Activated naive CD4-positive, alpha-beta T cell treated with anti-CD3 and anti-CD28 coated beads, Interleukin-2, amount 10 ng/mL, durations not matched to agents 7 days and 5 days (primary cell): ENCODE data around the gene MMP25.
A peak's percentile ranks its signal among the peaks of the same experiment; 100 is the strongest.
"Not testable (repeated sequence)": the region's sequence is repeated elsewhere in the genome, so short reads cannot be mapped to it uniquely, and the experiment has no call there.

ENCODE experiments used
- CTCF ChIA-PET: fragments of 350-600 bp; sonication (Branson Sonifier 250); formaldehyde crosslinking; loops from one replicate; lab custom pipeline; 2021; ENCODE audit warnings: antibody characterized with exemption; lab: Charles Lee
- DNase-seq: peaks from one replicate; pipeline ENCODE4 v3.0.0-alpha.2; 2020
- H3K27ac Mint-ChIP-seq: one replicate; pipeline ENCODE4 v1.8.0; 2021; ENCODE audit warnings: mild to moderate bottlenecking, moderate library complexity, mixed read lengths
- H3K27me3 Mint-ChIP-seq: one replicate; pipeline ENCODE4 v1.8.0; 2021; ENCODE audit warnings: mild to moderate bottlenecking, mixed read lengths
- H3K36me3 Mint-ChIP-seq: one replicate; pipeline ENCODE4 v1.8.0; 2021; ENCODE audit warnings: mixed read lengths
- H3K4me1 Mint-ChIP-seq: one replicate; pipeline ENCODE4 v1.8.0; 2021; ENCODE audit warnings: mixed read lengths
- H3K4me3 Mint-ChIP-seq: one replicate; pipeline ENCODE4 v1.8.0; 2021; ENCODE audit warnings: mild to moderate bottlenecking, moderate library complexity, mixed read lengths
- H3K9me3 Mint-ChIP-seq: one replicate; pipeline ENCODE4 v1.8.0; 2021; ENCODE audit warnings: mixed read lengths

MMP25 gene

GRCh38 chr16:3070608-3071111 is 24.3 kb downstream of the MMP25 start:
- Mint-ChIP-seq H3K27ac (peak overlapping the region; percentile 100), H3K36me3 (peaks cover 60% of the 10 kb centered on the region), H3K4me1 (peaks cover 82% of the 10 kb centered on the region), H3K27me3 (no peaks in the 10 kb centered on the region), H3K4me3 (no peak overlapping the region), H3K9me3 (no peaks in the 10 kb centered on the region)
- CTCF ChIA-PET, result interaction anchor here (1.5 kb wide), 1 partner anchor 59 kb away, joined by 4 read pairs; no protein-coding TSS in a partner anchor
- DNase-seq, result no peak

GRCh38 chr16:3071655-3072054 is 25.3 kb downstream of the MMP25 start:
- CTCF ChIA-PET, result interaction anchor here (1.5 kb wide), 1 partner anchor 58 kb away, joined by 4 read pairs; no protein-coding TSS in a partner anchor
- Mint-ChIP-seq H3K4me3 (peak overlapping the region; percentile 54), H3K9me3 (no peaks in the 10 kb centered on the region), H3K36me3 (peaks cover 51% of the 10 kb centered on the region), H3K27ac (peak overlapping the region; percentile 100), H3K4me1 (peaks cover 91% of the 10 kb centered on the region), H3K27me3 (no peaks in the 10 kb centered on the region)
- no peak for DNase-seq

- H3K4me1 Mint-ChIP-seq, result peaks cover 94% of the 10 kb centered on the region
- H3K36me3 Mint-ChIP-seq, result peaks cover 48% of the 10 kb centered on the region
- peak overlapping the region; percentile 54 for H3K4me3 Mint-ChIP-seq
- H3K27ac Mint-ChIP-seq, result peak overlapping the region; percentile 100
- DNase-seq, result peak; percentile 54
- H3K9me3 Mint-ChIP-seq, CTCF ChIA-PET, H3K27me3 Mint-ChIP-seq: not testable (repeated sequence)
Observed at GRCh38 chr16:3072148-3072547, 25.8 kb downstream of the MMP25 start.

- not testable (repeated sequence) for H3K27me3 Mint-ChIP-seq, H3K9me3 Mint-ChIP-seq
- Mint-ChIP-seq H3K27ac (peak overlapping the region; percentile 100), H3K36me3 (peaks cover 45% of the 10 kb centered on the region), H3K4me1 (peaks cover 95% of the 10 kb centered on the region), H3K4me3 (peak overlapping the region; percentile 74)
- CTCF ChIA-PET, result interaction anchor here (3.7 kb wide), 1 partner anchor 58 kb away, joined by 21 read pairs; no protein-coding TSS in a partner anchor
- peak; percentile 78 for DNase-seq
Observed at GRCh38 chr16:3072576-3073263, 26.4 kb downstream of the MMP25 start.

GRCh38 chr16:3073448-3073847 is 27.1 kb downstream of the MMP25 start:
- peaks cover 44% of the 10 kb centered on the region for H3K36me3 Mint-ChIP-seq
- peak overlapping the region; percentile 100 for H3K27ac Mint-ChIP-seq

GRCh38 chr16:3074860-3075522 is 28.6 kb downstream of the MMP25 start:
- CTCF ChIA-PET, result interaction anchor here (0.7 to 4.9 kb wide), 8 partner anchors 10 to 239 kb away, joined by 3 to 29 read pairs (median 6); partner anchors contain the start of gene IL32
- peak overlapping the region; percentile 74 for H3K4me3 Mint-ChIP-seq
- no peaks in the 10 kb centered on the region for H3K27me3 Mint-ChIP-seq
- H3K36me3 Mint-ChIP-seq, result peaks cover 42% of the 10 kb centered on the region
- H3K4me1 Mint-ChIP-seq, result peaks cover 94% of the 10 kb centered on the region
- peak; percentile 95 for DNase-seq
- peak overlapping the region; percentile 100 for H3K27ac Mint-ChIP-seq
- peaks cover 12% of the 10 kb centered on the region for H3K9me3 Mint-ChIP-seq

More at GRCh38 chr16:3073448-3073847, 27.1 kb downstream of the MMP25 start:
- Mint-ChIP-seq H3K4me3 (peak overlapping the region; percentile 74), H3K9me3 (peaks cover 3% of the 10 kb centered on the region), H3K4me1 (peaks cover 95% of the 10 kb centered on the region), H3K27me3 (no peaks in the 10 kb centered on the region)
- CTCF ChIA-PET, result interaction anchor here (2.3 to 3.7 kb wide), 2 partner anchors 8 to 57 kb away, joined by 7 to 21 read pairs; partner anchors contain the start of gene IL32
- DNase-seq, result no peak

- Mint-ChIP-seq H3K36me3 (peaks cover 39% of the 10 kb centered on the region), H3K27ac (peak overlapping the region; percentile 100), H3K4me1 (peaks cover 90% of the 10 kb centered on the region), H3K4me3 (peak overlapping the region; percentile 74), H3K27me3 (no peaks in the 10 kb centered on the region), H3K9me3 (peaks cover 12% of the 10 kb centered on the region)
- DNase-seq, result peak; percentile 46
- CTCF ChIA-PET, result interaction anchor here (0.8 to 4.9 kb wide), 7 partner anchors 10 to 55 kb away, joined by 3 to 29 read pairs (median 6); partner anchors contain the start of gene IL32
Observed at GRCh38 chr16:3075523-3075915, 29.2 kb downstream of the MMP25 start.

- Mint-ChIP-seq H3K9me3 (peaks cover 16% of the 10 kb centered on the region), H3K27ac (peak overlapping the region; percentile 100), H3K4me3 (peak overlapping the region; percentile 74), H3K4me1 (peaks cover 89% of the 10 kb centered on the region), H3K36me3 (peaks cover 39% of the 10 kb centered on the region)
- not testable (repeated sequence) for H3K27me3 Mint-ChIP-seq, DNase-seq
- CTCF ChIA-PET, result interaction anchor here (0.8 to 4.9 kb wide), 8 partner anchors 11 to 55 kb away, joined by 3 to 29 read pairs (median 6); no protein-coding TSS in a partner anchor
Observed at GRCh38 chr16:3075946-3076345, 29.6 kb downstream of the MMP25 start.

- Mint-ChIP-seq H3K36me3 (peaks cover 40% of the 10 kb centered on the region), H3K27me3 (no peaks in the 10 kb centered on the region), H3K4me1 (peaks cover 87% of the 10 kb centered on the region), H3K27ac (peak overlapping the region; percentile 100), H3K9me3 (peaks cover 17% of the 10 kb centered on the region), H3K4me3 (peak overlapping the region; percentile 74)
- DNase-seq, result no peak
- CTCF ChIA-PET, result interaction anchor here (0.9 to 4.9 kb wide), 7 partner anchors 11 to 54 kb away, joined by 3 to 29 read pairs (median 7); no protein-coding TSS in a partner anchor
Observed at GRCh38 chr16:3076577-3076976, 30.2 kb downstream of the MMP25 start.

- Mint-ChIP-seq H3K9me3 (peaks cover 17% of the 10 kb centered on the region), H3K4me3 (no peak overlapping the region), H3K4me1 (peaks cover 79% of the 10 kb centered on the region), H3K27me3 (peaks cover 4% of the 10 kb centered on the region), H3K36me3 (peaks cover 38% of the 10 kb centered on the region), H3K27ac (no peak overlapping the region)
- no peak for DNase-seq
- CTCF ChIA-PET, result interaction anchor here (1.1 to 1.4 kb wide), 3 partner anchors 11 to 25 kb away, joined by 3 read pairs; no protein-coding TSS in a partner anchor
Observed at GRCh38 chr16:3080024-3080423, 33.7 kb downstream of the MMP25 start.

GRCh38 chr16:3081957-3082356 is 35.6 kb downstream of the MMP25 start:
- not testable (repeated sequence) for H3K27me3 Mint-ChIP-seq, H3K27ac Mint-ChIP-seq, H3K4me3 Mint-ChIP-seq, DNase-seq
- Mint-ChIP-seq H3K9me3 (peaks cover 17% of the 10 kb centered on the region), H3K4me1 (peaks cover 71% of the 10 kb centered on the region), H3K36me3 (peaks cover 34% of the 10 kb centered on the region)
- CTCF ChIA-PET, result interaction anchor here (0.7 kb wide), 1 partner anchor 36 kb away, joined by 3 read pairs; the partner anchor contains the start of gene MMP25

- Mint-ChIP-seq H3K36me3 (peaks cover 25% of the 10 kb centered on the region), H3K9me3 (peaks cover 14% of the 10 kb centered on the region), H3K4me1 (peaks cover 70% of the 10 kb centered on the region)
- CTCF ChIA-PET, result interaction anchor here (2.2 kb wide), 1 partner anchor 46 kb away, joined by 7 read pairs; no protein-coding TSS in a partner anchor
- DNase-seq, H3K27me3 Mint-ChIP-seq, H3K4me3 Mint-ChIP-seq, H3K27ac Mint-ChIP-seq: not testable (repeated sequence)
Observed at GRCh38 chr16:3083408-3083807, 37.0 kb downstream of the MMP25 start.

- peaks cover 19% of the 10 kb centered on the region for H3K36me3 Mint-ChIP-seq
- no peak for DNase-seq
- peaks cover 4% of the 10 kb centered on the region for H3K27me3 Mint-ChIP-seq
- no peak overlapping the region for H3K4me3 Mint-ChIP-seq
- CTCF ChIA-PET, result interaction anchor here (2.2 kb wide), 1 partner anchor 45 kb away, joined by 7 read pairs; no protein-coding TSS in a partner anchor
- peaks cover 66% of the 10 kb centered on the region for H3K4me1 Mint-ChIP-seq
- H3K9me3 Mint-ChIP-seq, result peaks cover 10% of the 10 kb centered on the region
- no peak overlapping the region for H3K27ac Mint-ChIP-seq
Observed at GRCh38 chr16:3084491-3084890, 38.1 kb downstream of the MMP25 start.
